Measurements from ENCODE around the gene MGAT4B.

MGAT4B gene

GRCh38 chr5:179825655-179826182, 19.1 kb upstream of the MGAT4B start:
- no peak for DNase-seq

GRCh38 chr5:179824745-179825112, 18.1 kb upstream of the MGAT4B start:
- no peak for DNase-seq

GRCh38 chr5:179823937-179824744, 17.5 kb upstream of the MGAT4B start:
- DNase-seq = no peak

GRCh38 chr5:179822444-179822990, 15.9 kb upstream of the MGAT4B start:
- DNase-seq = no peak

GRCh38 chr5:179822059-179822432, 15.4 kb upstream of the MGAT4B start:
- DNase-seq = no peak

- DNase-seq = peak; percentile 67
These were observed 14.8 kb upstream of the MGAT4B start for GRCh38 chr5:179821298-179822058.

GRCh38 chr5:179820483-179821297, 14.0 kb upstream of the MGAT4B start, which contains the start of gene SQSTM1:
Gene SQSTM1 (plus strand): TSS chr5:179820905. CDS start chr5:179820937, 32 bp downstream.
- DNase-seq = peak; percentile 81

GRCh38 chr5:179820127-179820482, 13.4 kb upstream of the MGAT4B start:
- DNase-seq = no peak

GRCh38 chr5:179819296-179820126, 12.8 kb upstream of the MGAT4B start:
- peak; percentile 54 for DNase-seq

GRCh38 chr5:179818746-179819295, 12.2 kb upstream of the MGAT4B start:
- peak; percentile 68 for DNase-seq

- no peak for DNase-seq
These were observed 11.5 kb upstream of the MGAT4B start for GRCh38 chr5:179817890-179818745.

- DNase-seq = no peak
These were observed 10.8 kb upstream of the MGAT4B start for GRCh38 chr5:179817470-179817840.

GRCh38 chr5:179816796-179817469, 10.3 kb upstream of the MGAT4B start:
- no peak for DNase-seq

GRCh38 chr5:179816401-179816795, 9.7 kb upstream of the MGAT4B start:
- no peak for DNase-seq

GRCh38 chr5:179815491-179816249, 9.0 kb upstream of the MGAT4B start:
- no peak for DNase-seq

- DNase-seq = no peak
These were observed 7.4 kb upstream of the MGAT4B start for GRCh38 chr5:179814090-179814489.

- no peak for DNase-seq
These were observed 6.4 kb upstream of the MGAT4B start for GRCh38 chr5:179812997-179813607.

GRCh38 chr5:179812135-179812825, 5.6 kb upstream of the MGAT4B start:
- DNase-seq = no peak

Data from GOT3 (cell line).